Testis (tissue), 2 donors: Measurements from ENCODE around the gene GNPAT.

Experiments
- CTCF ChIP-seq, 3 experiments: fragments of 450-650 bp in 2 of 3; fragments of 200-600 bp in 1 of 3; sonication (generic) in 1 of 3; IDR thresholded peaks; one replicate each; pipeline ENCODE4 v1.5.1; 2016 to 2019; ENCODE audit warnings: antibody characterized with exemption in 3 of 3, mild to moderate bottlenecking in 2 of 3, moderate library complexity in 1 of 3
- POLR2A ChIP-seq: fragments of 450-650 bp; IDR thresholded peaks from one replicate; pipeline ENCODE4 v1.6.1; 2017; ENCODE audit warnings: antibody characterized with exemption, mild to moderate bottlenecking, moderate library complexity

DNA sequence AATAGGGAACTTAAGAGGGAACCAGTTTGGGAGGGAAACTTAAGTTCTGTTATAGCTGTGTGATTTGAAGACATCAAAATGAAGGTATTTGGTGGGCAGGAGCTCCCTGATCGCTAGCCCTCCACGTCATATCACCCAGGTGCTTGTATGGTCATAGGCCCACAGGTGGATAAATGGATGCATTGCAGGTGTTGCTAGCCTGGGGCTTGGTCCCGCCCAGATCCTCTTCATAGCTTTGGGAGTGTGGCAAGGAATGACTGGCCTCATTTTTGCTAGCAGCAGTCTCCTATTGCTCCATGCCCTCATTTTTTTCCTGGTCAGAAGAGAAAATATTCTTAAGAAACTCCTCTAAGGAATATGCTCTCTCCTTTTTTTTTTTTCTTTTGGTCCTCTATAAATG, 11.3 kb downstream of the GNPAT start:
- no peak for TF ChIP-seq CTCF (IDR thresholded peaks at IDR 0.05)
- TF ChIP-seq POLR2A, result no peak
